Measurements from ENCODE around the gene RGS3.

DNA sequence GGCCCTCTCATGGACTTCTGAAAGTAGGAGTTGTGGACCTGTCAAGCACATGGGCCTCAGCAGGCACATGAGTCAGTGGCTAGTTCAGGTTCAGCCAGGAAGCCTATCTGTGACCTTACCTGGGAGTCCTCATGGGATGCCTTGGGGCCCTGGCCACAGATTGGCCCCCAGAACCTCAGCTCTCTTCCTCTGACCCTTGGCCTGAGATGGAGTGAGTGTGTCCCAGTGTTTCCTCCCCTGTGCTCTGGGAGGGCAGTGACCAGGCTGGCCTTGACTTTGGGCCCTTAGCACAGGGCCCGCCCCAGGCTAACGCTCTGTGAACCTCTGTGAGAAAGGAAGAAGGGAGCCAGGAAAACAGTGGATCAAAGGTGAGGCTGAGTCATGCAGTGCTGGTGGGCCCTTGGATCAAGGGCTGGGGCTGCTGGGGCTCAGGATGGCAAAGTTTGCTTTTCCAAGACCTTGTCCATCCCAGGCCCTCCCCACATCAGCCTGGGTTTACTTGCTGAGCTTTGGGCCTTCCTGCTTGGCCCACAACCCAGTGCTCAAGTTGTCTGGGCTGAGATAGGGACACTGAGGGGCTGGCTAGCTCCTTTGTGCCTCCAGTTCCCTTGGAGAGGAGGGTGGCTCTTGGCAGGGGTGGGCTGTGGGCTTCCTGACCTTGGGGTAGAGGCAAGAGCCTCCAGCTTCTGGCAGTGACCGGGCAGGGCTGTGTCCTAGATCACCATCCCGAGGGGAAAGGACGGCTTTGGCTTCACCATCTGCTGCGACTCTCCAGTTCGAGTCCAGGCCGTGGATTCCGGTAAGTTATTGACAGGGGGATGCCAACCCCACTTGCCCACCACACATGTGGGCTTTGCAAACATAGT lies 41.4 kb downstream of the RGS3 start:
- TF ChIP-seq, protein P1, sequence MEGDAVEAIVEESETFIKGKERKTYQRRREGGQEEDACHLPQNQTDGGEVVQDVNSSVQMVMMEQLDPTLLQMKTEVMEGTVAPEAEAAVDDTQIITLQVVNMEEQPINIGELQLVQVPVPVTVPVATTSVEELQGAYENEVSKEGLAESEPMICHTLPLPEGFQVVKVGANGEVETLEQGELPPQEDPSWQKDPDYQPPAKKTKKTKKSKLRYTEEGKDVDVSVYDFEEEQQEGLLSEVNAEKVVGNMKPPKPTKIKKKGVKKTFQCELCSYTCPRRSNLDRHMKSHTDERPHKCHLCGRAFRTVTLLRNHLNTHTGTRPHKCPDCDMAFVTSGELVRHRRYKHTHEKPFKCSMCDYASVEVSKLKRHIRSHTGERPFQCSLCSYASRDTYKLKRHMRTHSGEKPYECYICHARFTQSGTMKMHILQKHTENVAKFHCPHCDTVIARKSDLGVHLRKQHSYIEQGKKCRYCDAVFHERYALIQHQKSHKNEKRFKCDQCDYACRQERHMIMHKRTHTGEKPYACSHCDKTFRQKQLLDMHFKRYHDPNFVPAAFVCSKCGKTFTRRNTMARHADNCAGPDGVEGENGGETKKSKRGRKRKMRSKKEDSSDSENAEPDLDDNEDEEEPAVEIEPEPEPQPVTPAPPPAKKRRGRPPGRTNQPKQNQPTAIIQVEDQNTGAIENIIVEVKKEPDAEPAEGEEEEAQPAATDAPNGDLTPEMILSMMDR (IDR thresholded peaks at IDR 0.05; ENCODE audit: low read depth, low read length), result no peak
- no peak for TF ChIP-seq EZH2phosphoT487 (IDR thresholded peaks at IDR 0.05; ENCODE audit: low read depth)

All from OCI-LY3 (cell line).